Spleen (tissue), 7 donors: ENCODE results near the gene CST3.

Source experiments
- CTCF ChIP-seq, 11 experiments: fragments of 200-600 bp in 7 of 11; fragments of 450-650 bp in 4 of 11; sonication (generic) in 4 of 11; IDR thresholded peaks in 8 of 11; conservative IDR thresholded peaks in 3 of 11; 1 replicate in 7 of 11; 2 replicates in 4 of 11; pipeline versions ENCODE4 v1.4.0 to v1.8.0; 2016 to 2021; ENCODE audit warnings: antibody characterized with exemption in 11 of 11, inconsistent platforms in 4 of 11, mild to moderate bottlenecking in 1 of 11
- POLR2A ChIP-seq, 3 donors: fragments of 450-650 bp; IDR thresholded peaks; one replicate each; pipeline ENCODE4 v1.5.1; 2017; ENCODE audit warnings: antibody characterized with exemption in 3 of 3, mild to moderate bottlenecking in 1 of 3
- POLR2AphosphoS5 ChIP-seq, 3 donors: sonication (generic); formaldehyde crosslinking; IDR thresholded peaks; one replicate each; pipeline ENCODE4 v1.5.1; 2017; ENCODE audit warnings: antibody characterized with exemption in 3 of 3
- donor health status: DM: no; HTN: no; CAD: no; lungs with moderate emphysema.
- donor health status: DM: no; HTN: no; CAD: no.
- donor health status: DM: no; HTN: no; CAD: no.

- TF ChIP-seq CTCF (IDR thresholded peaks at IDR 0.05 in 8 of 11, conservative IDR thresholded peaks at IDR 0.05 in 3 of 11): no peak
- TF ChIP-seq POLR2A (IDR thresholded peaks at IDR 0.05): no peak
- no peak for TF ChIP-seq POLR2AphosphoS5 (IDR thresholded peaks at IDR 0.05)
Measured at GRCh38 chr20:23605867-23606651, 31.7 kb downstream of the CST3 start, which contains the start of gene CST9.
